Hematopoietic multipotent progenitor cell treated with erythropoietin and hydrocortisone succinate and interleukin-3 and kit ligand, for 6 days (in vitro differentiated cells): Measurements from ENCODE around the gene SLC7A11.
A peak's percentile ranks its signal among the peaks of the same experiment; 100 is the strongest.

Experiments
- DNase-seq: peaks from one replicate; pipeline ENCODE4 v3.0.0-alpha.2; 2015

The SLC7A11 gene

DNA sequence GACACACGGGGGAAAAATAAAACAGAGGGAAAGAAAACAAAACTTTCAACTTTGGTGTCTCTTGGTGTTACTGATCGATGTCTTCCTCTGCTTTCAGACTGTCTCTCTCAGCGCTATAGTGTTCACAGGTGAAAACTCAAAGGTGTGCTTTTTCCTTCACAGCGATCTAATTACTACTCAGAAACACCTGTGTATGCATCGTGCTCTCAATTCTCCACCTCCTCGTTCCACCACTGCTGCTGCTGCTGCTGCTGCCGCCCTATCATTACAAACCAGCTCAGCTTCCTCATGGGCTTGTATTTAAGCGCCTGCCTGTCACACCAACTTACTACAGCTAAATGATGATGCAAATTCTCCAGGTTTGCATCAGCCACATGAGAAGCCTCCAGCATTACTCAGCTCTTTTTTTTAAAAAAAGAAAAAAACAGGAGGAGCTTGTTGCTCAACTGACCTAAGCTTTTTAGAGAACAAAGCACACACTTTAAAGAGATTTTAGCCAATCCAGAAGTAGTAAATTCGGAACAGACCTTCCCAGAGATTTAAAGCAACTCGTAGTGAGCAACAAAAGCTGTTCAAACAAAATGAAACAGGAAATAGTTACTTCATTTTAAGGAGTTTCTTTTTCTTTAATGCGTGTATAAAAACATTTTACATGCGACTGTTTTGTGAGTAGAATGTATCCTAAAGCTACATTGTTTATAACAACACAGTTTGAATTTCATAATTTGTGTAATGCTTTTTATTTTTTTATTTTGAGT, at the start of gene SLC7A11:
Gene SLC7A11 (minus strand): TSS at position 274 of the 758 bp plus-strand sequence. CDS start 280 bp downstream, outside the sequence.
- peak; percentile 98 for DNase-seq

DNA sequence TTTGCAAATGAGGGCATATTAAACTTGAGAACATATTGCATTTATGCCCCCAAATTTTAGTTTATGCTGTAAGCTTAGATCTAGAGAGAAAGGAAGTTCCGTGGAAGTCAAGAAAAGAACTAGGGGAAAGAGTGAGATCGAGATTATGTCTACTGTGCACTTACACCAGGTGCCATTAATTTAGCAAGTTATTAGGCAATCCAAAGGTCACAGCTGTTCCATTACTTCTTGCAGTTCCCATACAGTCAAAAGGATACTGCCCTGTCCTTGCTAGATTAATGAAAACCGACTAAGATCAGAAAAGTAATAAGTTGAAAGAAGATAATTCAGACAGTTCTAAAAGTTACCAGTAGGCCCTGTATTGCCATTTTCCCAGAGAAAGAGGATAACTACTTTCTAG, 49.3 kb upstream of the SLC7A11 start:
- DNase-seq, result no peak

- DNase-seq, result no peak
Measured at GRCh38 chr4:138290805-138291204, 48.7 kb upstream of the SLC7A11 start.

GRCh38 chr4:138279286-138279685, 37.1 kb upstream of the SLC7A11 start:
- DNase-seq, result no peak

DNA sequence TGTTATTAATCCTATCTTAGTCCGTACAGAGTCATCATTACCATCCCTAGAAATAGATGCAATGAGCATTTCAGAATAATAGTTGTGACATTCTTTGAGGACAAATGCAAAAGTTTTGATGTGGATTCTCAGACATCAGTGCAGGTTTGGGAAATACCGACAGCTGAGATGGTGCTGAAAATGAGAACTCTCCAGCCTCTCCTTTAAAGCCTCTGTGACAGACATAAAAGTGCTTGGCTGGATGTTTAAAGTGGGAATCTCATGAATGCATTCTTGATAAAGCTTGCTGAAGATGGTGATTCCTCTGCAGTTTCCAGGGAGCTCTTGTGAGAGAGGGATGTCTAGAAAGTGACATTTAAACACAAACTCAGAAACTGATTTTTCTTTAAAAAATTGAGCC, 35.0 kb upstream of the SLC7A11 start:
- no peak for DNase-seq

DNA sequence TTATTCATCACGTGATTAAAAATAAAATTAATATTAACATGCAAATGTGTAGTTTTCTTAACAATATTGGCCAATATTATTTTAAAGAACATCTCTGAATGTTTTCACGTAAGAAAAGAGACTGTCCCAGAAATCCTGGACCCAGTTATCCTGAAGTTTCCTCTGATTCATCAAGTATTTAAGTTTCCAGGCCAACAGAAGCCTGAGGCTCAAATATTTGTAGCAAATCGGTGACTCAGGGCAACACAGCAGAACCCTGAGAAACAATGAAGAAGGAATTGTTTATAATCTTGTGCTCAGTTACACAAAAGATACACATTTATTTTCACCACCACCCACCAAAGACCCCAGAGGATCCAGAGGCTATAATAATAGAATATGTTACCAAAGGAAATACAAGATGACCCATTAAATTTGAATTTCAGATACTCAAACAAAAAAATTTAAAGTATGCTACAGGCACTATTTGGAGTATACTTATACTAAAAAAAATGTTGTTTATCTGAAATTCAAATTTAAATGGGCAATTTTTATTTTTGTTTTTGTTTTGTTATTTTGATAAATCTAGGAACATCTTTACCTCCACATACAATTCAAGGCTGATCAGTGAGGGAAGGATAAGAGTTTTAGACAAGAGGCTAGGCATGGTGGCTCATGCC, 33.9 kb upstream of the SLC7A11 start:
- DNase-seq, result no peak

DNA sequence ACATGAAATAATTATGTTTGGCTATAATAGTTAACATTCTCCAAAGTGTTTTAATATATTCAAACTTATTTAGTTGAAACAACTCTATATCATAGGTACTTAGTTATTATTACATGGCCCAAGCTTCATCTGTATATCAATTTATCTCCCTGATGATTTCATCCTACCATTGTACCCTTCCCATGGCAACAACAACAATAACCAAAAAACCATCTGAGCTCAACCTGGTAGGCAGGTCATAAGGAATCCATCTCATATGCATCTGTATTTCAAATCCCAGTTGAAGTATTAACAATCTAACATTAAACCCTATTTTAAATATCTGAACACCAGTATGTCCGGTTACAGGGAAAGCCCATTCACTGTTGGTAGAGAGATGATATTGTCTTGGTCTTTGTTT, 33.1 kb upstream of the SLC7A11 start:
- DNase-seq, result no peak

DNA sequence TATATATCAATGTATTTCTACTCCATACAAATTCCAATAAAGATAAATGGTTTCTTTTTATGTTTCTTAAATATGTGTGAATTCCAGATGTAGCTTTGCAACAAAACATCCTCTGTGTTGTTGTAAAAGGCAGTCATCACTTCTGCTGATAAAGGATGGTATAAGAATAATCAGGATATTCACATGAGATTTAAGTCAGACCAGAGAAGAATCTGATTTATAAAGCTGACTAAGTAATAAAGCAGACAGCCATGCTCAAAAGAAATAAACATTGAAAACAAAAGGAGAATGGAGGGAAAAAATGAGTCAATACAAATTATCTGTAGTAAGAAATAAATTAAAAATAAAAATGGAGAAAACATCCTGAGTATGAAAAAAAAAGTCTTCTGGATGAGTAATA, 27.0 kb upstream of the SLC7A11 start:
- DNase-seq, result no peak

DNA sequence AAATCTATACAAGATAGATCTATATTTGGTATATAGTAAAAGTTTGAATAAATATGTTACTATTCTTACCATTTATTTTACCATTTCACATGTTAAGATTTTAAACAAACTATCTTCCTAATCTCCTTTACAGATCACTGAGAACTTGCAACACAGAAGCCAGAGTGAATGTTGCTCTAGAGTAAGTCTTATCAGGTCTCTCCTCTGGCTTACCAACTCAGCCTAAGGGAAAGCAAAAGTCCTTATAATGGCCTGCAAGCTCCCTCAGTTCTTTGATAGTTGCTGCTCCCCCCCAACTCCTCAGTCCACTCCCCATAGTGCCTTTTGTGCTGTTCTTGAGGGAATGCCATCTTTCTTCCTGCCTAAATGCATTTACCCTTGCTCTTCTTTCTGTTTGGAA, 25.7 kb upstream of the SLC7A11 start:
- DNase-seq, result peak; percentile 42

DNA sequence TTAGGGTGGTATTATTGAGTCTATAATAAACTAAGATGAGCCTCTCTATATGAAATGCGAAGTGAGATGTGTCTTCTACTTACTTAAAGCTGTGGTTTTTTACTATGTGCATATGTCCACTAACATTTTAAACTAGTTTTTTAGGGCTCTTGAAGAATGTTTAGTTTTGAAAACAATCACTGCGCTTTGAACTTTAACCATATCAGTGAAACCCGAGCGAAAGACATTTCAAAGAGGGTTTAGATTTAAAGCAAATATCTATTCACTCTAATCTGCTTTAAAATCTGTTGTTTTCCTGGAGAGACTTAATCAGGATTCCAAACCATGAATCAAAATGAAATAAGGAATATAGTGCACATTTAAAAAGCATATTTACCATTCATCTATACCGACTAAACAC, 24.8 kb upstream of the SLC7A11 start:
- no peak for DNase-seq

- peak; percentile 20 for DNase-seq
Measured at GRCh38 chr4:138263247-138263816, 21.2 kb upstream of the SLC7A11 start.

GRCh38 chr4:138262469-138262868, 20.3 kb upstream of the SLC7A11 start:
- no peak for DNase-seq

- no peak for DNase-seq
Measured at GRCh38 chr4:138262030-138262429, 19.9 kb upstream of the SLC7A11 start.

GRCh38 chr4:138259824-138260223, 17.7 kb upstream of the SLC7A11 start:
- DNase-seq, result peak; percentile 36

DNA sequence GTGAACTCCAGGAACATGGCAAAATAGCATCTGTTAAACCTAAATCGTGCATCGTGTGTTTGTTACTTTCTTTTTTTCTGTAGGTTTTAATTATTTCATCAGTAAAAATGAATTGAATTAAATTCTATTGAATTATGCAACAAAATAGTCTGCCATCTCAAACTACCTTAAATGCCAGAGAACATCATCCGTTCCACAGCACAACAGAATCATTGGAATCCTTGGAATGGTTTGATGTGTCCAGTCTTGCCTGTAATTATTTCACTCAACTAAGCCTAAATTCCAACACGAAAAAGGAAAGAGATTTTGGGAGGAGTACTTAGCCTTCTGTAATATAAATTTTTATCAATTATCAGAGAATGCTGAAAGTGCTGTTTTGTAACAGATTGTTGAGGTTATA, 17.1 kb upstream of the SLC7A11 start:
- no peak for DNase-seq

- no peak for DNase-seq
Measured at GRCh38 chr4:138256608-138257007, 14.5 kb upstream of the SLC7A11 start.

GRCh38 chr4:138255917-138256597, 13.9 kb upstream of the SLC7A11 start:
- DNase-seq, result no peak

DNA sequence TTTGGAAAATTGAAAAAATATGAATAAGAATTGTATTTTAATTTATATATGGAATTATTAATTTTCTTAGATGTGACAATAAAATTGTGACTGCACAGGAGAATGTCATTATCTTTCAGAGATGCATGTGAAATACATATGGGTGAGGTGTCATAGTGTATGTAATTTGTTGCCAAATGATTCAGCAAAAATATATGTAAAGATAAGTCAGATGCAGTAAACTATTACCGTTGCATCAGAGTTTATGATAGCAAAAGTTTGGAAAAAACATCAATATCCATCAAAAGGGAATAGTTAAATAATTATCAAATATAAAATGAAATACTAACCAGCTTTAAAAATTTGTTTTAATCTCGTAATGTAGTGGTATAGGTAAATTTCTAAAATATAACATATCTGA, 10.4 kb upstream of the SLC7A11 start:
- DNase-seq, result no peak

DNA sequence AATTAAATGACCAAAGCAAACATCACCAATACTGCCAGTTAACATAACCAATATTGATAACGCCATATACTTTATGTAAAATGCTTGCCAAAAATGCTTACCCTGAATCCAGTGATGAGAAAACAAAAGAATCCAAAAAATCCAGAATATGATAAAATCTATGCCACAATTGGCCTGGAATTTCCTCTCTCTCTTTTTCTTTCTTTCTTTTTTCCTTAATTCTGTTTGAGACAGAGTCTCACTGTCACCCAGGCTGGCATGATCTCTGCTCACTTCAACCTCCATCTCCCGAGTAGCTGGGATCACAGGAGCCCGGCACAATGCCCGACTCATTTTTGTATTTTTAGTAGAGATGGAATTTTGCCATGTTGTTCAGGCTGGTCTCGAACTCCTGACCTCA, 9.8 kb upstream of the SLC7A11 start:
- DNase-seq, result no peak

DNA sequence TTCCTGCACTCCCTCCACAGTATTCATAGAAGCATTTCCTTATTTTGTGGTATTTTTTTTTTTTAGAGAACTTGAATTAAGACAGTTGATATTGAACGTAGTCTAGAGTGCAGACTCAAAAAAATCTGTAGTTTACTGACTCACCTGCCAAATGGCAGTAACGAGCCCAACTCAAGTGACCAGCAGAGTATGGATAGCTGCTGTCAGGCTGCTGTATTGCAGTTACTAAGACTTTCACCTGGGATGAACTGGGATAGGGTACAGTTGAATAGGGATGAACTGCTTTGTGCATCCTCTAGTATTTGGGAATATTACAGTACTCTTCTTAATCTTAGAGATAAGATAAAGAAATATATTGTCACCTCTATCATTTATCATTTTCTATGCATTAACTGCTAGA, 7.0 kb upstream of the SLC7A11 start:
- no peak for DNase-seq

- DNase-seq, result no peak
Measured at GRCh38 chr4:138248058-138248457, 5.9 kb upstream of the SLC7A11 start.

DNA sequence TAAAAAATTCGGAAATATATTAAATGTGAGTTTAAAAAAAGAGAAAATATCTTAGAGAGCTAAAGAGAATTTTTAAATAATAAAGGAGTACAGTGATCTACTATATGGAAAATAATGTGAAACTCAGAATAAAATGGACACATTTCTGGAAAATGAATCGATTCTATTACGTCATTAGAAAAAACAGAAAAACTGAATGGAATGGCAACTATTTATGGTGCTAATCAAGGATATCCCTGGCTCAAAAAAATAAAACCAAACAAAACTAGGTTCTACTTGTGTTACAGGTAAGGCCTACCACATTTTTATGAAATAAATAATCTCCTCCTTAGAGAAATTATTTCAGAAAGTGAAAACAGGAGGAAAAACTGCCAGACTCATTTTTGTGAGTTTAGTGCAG, 5.5 kb upstream of the SLC7A11 start:
- DNase-seq, result no peak

- DNase-seq, result no peak
Measured at GRCh38 chr4:138243369-138243768, 1.2 kb upstream of the SLC7A11 start.

GRCh38 chr4:138242834-138243156, 646 bp upstream of the SLC7A11 start:
- DNase-seq, result no peak
